GM12878 (cell line): Measurements from ENCODE around the gene STK26. TPM values are rescaled to one million over a fixed set of nuclear protein-coding genes. Genes with fewer than 3 reads are reported as not detected.

Experiments used
- ATAC-seq: fragments of 200-7000 bp; cut with Tn5 transposase; 3 replicates; pipeline ENCODE4 v1.9.1; 2020; ENCODE audit warnings: mild to moderate bottlenecking, moderate library complexity
- BruUV-seq: library from RNA; stranded (reverse); fragments of 400-500 nt; replicated peaks from 2 replicates; lab custom pipeline; 2021; lab: Mats Ljungman, UMichigan
- CTCF ChIA-PET: fragments of 300-600 bp; sonication (Branson Sonifier 250); formaldehyde crosslinking; extraction: SDS; loops from one replicate; lab custom pipeline; 2021; ENCODE audit warnings: inconsistent platforms; lab: Yijun Ruan, JAX
- POLR2A ChIA-PET: fragments of 350-600 bp; formaldehyde crosslinking; extraction: SDS; loops from one replicate; lab custom pipeline; 2021; ENCODE audit warnings: inconsistent platforms; lab: Charles Lee
- RAD21 ChIA-PET: fragments of 300-600 bp; sonication (Branson Sonifier 250); formaldehyde crosslinking; loops from one replicate; lab custom pipeline; 2023; ENCODE audit warnings: antibody characterized with exemption; ENCODE audit not compliant: unreplicated experiment; lab: Charles Lee
- SMC1A ChIA-PET: fragments of 300-600 bp; sonication (Branson Sonifier 250); formaldehyde crosslinking; loops from one replicate; lab custom pipeline; 2023; ENCODE audit not compliant: unreplicated experiment, uncharacterized antibody; lab: Charles Lee
- DNase-seq: peaks from one replicate; pipeline ENCODE4 v3.0.0-alpha.2; 2011; ENCODE audit warnings: low read depth, low spot score
- FAIRE-seq: peaks from 3 replicates; lab custom pipeline; 2011; peaks lifted over from hg19 to GRCh38; lab: Jason Lieb, UNC
- H2AFZ ChIP-seq: 2 replicates; pipeline ENCODE4 v1.6.0; 2011; ENCODE audit warnings: low read depth, low read length, control low read depth; ENCODE audit not compliant: control insufficient read depth
- H3K27ac ChIP-seq: 2 replicates; pipeline ENCODE4 v1.5.1; 2011; ENCODE audit warnings: control low read depth; ENCODE audit not compliant: control insufficient read depth, insufficient read depth
- H3K27me3 ChIP-seq, 2 experiments: replicated peaks in 1 of 2; 2 replicates each; pipeline versions ENCODE4 v1.6.0 to v1.6.1; 2011; ENCODE audit warnings: low read length in 1 of 2; ENCODE audit not compliant: control insufficient read depth in 2 of 2, insufficient read depth in 2 of 2
- H3K36me3 ChIP-seq, 2 experiments: 2 replicates each; pipeline ENCODE4 v1.5.1; 2011; ENCODE audit warnings: low read length in 1 of 2; ENCODE audit not compliant: control insufficient read depth in 2 of 2, insufficient read depth in 2 of 2
- H3K4me1 ChIP-seq: 2 replicates; pipeline ENCODE4 v1.6.1; 2011; ENCODE audit warnings: mild to moderate bottlenecking, low read length, moderate library complexity, mixed read lengths; ENCODE audit not compliant: control insufficient read depth, insufficient read depth
- H3K4me2 ChIP-seq: 2 replicates; pipeline ENCODE4 v1.6.0; 2011; ENCODE audit warnings: control low read depth; ENCODE audit not compliant: control insufficient read depth, insufficient read depth
- H3K4me3 ChIP-seq: fragments of 200-600 bp; sonication (generic); 2 replicates; pipeline ENCODE4 v1.5.1; 2016
- H3K79me2 ChIP-seq: 2 replicates; pipeline ENCODE4 v1.6.0; 2011; ENCODE audit warnings: low read length; ENCODE audit not compliant: control insufficient read depth, insufficient read depth
- H3K9ac ChIP-seq: 2 replicates; pipeline ENCODE4 v1.8.0; 2011; ENCODE audit warnings: low read length, control low read depth, mixed read lengths; ENCODE audit not compliant: control insufficient read depth, insufficient read depth
- H3K9me3 ChIP-seq: replicated peaks from 3 replicates; pipeline ENCODE4 v1.5.1; 2011; ENCODE audit warnings: mild to moderate bottlenecking, low read length; ENCODE audit not compliant: control insufficient read depth, insufficient read depth
- H4K20me1 ChIP-seq: 2 replicates; pipeline ENCODE4 v1.6.0; 2011; ENCODE audit not compliant: control insufficient read depth, insufficient read depth
- GATAD2B ChIP-seq: fragments of 450-650 bp; conservative IDR thresholded peaks from 2 replicates; pipeline ENCODE4 v1.6.1; 2017; ENCODE audit warnings: low read depth, mild to moderate bottlenecking, moderate library complexity
- IKZF2 ChIP-seq, 2 experiments: fragments of 450-650 bp; IDR thresholded peaks; 2 replicates each; pipeline ENCODE4 v1.6.1; 2017; ENCODE audit warnings: mild to moderate bottlenecking in 2 of 2, moderate library complexity in 2 of 2
- JUNB ChIP-seq: IDR thresholded peaks from 2 replicates; pipeline ENCODE4 v1.6.1; 2016; ENCODE audit warnings: antibody characterized with exemption, mild to moderate bottlenecking
- JUND ChIP-seq: IDR thresholded peaks from 2 replicates; pipeline ENCODE4 v1.6.1; 2012; ENCODE audit warnings: low read depth, mild to moderate bottlenecking, low read length, improper control_type of control experiment, moderate library complexity
- KLF5 ChIP-seq: fragments of 450-650 bp; IDR thresholded peaks from 2 replicates; pipeline ENCODE4 v1.6.1; 2014; ENCODE audit warnings: mild to moderate bottlenecking; ENCODE audit not compliant: partially characterized antibody
- LARP7 ChIP-seq: fragments of 450-650 bp; IDR thresholded peaks from 2 replicates; pipeline ENCODE4 v1.6.1; 2017; ENCODE audit warnings: mild to moderate bottlenecking
- PAX8 ChIP-seq: fragments of 450-650 bp; IDR thresholded peaks from 2 replicates; pipeline ENCODE4 v1.6.1; 2017; ENCODE audit warnings: mild to moderate bottlenecking, moderate library complexity
- PML ChIP-seq: IDR thresholded peaks from 2 replicates; pipeline ENCODE4 v1.6.1; 2012; ENCODE audit warnings: low read length, inconsistent platforms
- RBBP5 ChIP-seq: fragments of 200-600 bp; sonication (generic); conservative IDR thresholded peaks from 2 replicates; pipeline ENCODE4 v1.6.1; 2016
- SMARCA5 ChIP-seq: fragments of 450-650 bp; IDR thresholded peaks from 2 replicates; pipeline ENCODE4 v1.6.1; 2017; ENCODE audit warnings: mild to moderate bottlenecking
- SREBF1 ChIP-seq: IDR thresholded peaks from 2 replicates; pipeline ENCODE4 v1.6.1; 2012; ENCODE audit warnings: mild to moderate bottlenecking, low read length
- ZNF207 ChIP-seq: fragments of 450-650 bp; IDR thresholded peaks from 2 replicates; pipeline ENCODE4 v1.6.1; 2014; ENCODE audit warnings: antibody characterized with exemption, mild to moderate bottlenecking, borderline replicate concordance
- WGBS: methylation state at CpG from one replicate; pipeline ENCODE4 v1.1.6; 2016; ENCODE audit warnings: low lambda C conversion rate; ENCODE audit not compliant: insufficient replicate concordance, insufficient coverage; ENCODE audit errors: missing lambda C conversion rate; 5-methylcytosine and 5-hydroxymethylcytosine counted together
- in situ Hi-C: fragments of 300-500 bp; cut with MboI; formaldehyde crosslinking; loops from 9 replicates; pipeline ENCODE4 v1.14.3; 2018; ENCODE audit warnings: mixed read lengths
- intact Hi-C: fragments of 100-400 bp; cut with micrococcal nuclease; formaldehyde crosslinking; loops from one replicate; pipeline ENCODE4 v1.14.2; 2022; ENCODE audit not compliant: unreplicated experiment
- polyA plus RNA-seq, 11 experiments: library from polyadenylated mRNA; depleted of rRNA in 4 of 11; unstranded in 6 of 11; stranded (reverse) in 5 of 11; fragments of >200 nt; fragmentation: Nextera tagmentation in 4 of 11; fragmentation: Illumina TruSeq in 1 of 11; extraction: Ambion mirVana in 4 of 11; extraction: Trizol in 1 of 11; gene quantifications; 1 replicate in 1 of 11; 2 replicates in 10 of 11; pipeline versions ENCODE4 v1.2.1 to v1.2.3, GENCODE V29; 2011 to 2016; ENCODE audit warnings: inconsistent platforms in 2 of 11, missing spikeins in 2 of 11, low read depth in 1 of 11
- total RNA-seq, 4 experiments: library from RNA; depleted of rRNA in 3 of 4; stranded (reverse); fragments of >200 nt in 3 of 4; fragmentation: Illumina TruSeq in 1 of 4; extraction: Trizol in 1 of 4; gene quantifications; 2 replicates each; pipeline versions ENCODE4 v1.2.1 to v1.2.3, GENCODE V29; 2013 to 2021
- TF ChIP-seq, protein P1 (sequence below): fragments of 150-350 bp; IDR thresholded peaks from 2 replicates; pipeline ENCODE4 v1.6.1; 2014; ENCODE audit warnings: mild to moderate bottlenecking, low read depth, low read length
- TF ChIP-seq, protein P2 (sequence below): IDR thresholded peaks from 2 replicates; pipeline ENCODE4 v1.6.1; 2011; ENCODE audit warnings: borderline replicate concordance, low read depth, mild to moderate bottlenecking, moderate library complexity, low read length; ENCODE audit not compliant: insufficient read depth, poor library complexity, severe bottlenecking
- TF ChIP-seq, protein P3 (sequence below): IDR thresholded peaks from 2 replicates; pipeline ENCODE4 v1.6.1; 2012; ENCODE audit warnings: mild to moderate bottlenecking, low read depth, low read length
- TF ChIP-seq, protein P4 (sequence below): fragments of 450-650 bp; formaldehyde crosslinking; IDR thresholded peaks from 2 replicates; pipeline ENCODE4 v1.4.0; 2020; ENCODE audit warnings: mild to moderate bottlenecking, moderate library complexity

Gene STK26
- total and polyA plus RNA-seq, 10 of the 15 experiments (the other 5 are each of a cell fraction or from before 2014, with no cell fraction given), result 30.4 to 78.6 (median 58.8) TPM

DNA sequence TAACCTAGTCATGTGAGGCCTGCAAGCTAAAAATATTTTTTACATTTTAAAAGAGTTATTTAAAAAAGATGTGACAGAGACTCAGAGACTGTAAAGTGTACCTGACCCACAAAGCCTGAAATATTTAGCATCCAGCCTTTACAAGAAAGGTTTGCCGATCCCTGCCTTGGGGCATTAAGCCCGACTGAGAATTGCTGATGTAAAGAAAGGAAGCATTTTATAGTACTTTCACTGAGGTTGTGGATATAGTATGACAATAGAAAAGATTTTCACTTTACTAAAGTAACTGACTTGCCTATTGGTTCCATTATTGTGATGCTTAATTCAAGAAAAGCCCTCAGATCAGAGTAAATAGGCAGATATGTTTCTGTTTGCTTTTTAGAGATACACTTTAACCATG, 17.0 kb downstream of the STK26 start:
- ChIA-PET SMC1A (interaction anchor here (1.2 to 2.7 kb wide), 3 partner anchors 10 to 22 kb away, joined by 3 to 8 read pairs (median 3); no protein-coding TSS in a partner anchor), CTCF (no interaction called here), RAD21 (interaction anchor here (2.1 kb wide), 1 partner anchor 10 kb away, joined by 7 read pairs; no protein-coding TSS in a partner anchor), POLR2A (no interaction called here)
- no peaks in the 10 kb centered on the region for H3K27me3 ChIP-seq
- no peaks in the 10 kb centered on the region for H3K4me1 ChIP-seq
- no peaks in the 10 kb centered on the region for H3K9me3 ChIP-seq
- WGBS, result 72% methylated on average over 2 of the region's 2 CpGs
- H3K4me2 ChIP-seq, result no peak overlapping the region
- peaks cover 68% of the 10 kb centered on the region for H3K79me2 ChIP-seq
- DNase-seq, result no peak
- no peak overlapping the region for H3K9ac ChIP-seq
- ATAC-seq, result no peak
- H3K36me3 ChIP-seq, result no peaks in the 10 kb centered on the region
- no TSS peak for BruUV-seq
- H3K4me3 ChIP-seq, result no peak overlapping the region
- H3K27ac ChIP-seq, result no peak overlapping the region
- no peak overlapping the region for H2AFZ ChIP-seq
- FAIRE-seq, result no peak
- in situ Hi-C loops (no loop called here), intact Hi-C loops (no loop called here)
- no peaks in the 10 kb centered on the region for H4K20me1 ChIP-seq
- TF ChIP-seq IKZF2 (IDR thresholded peaks at IDR 0.05), result no peak
- TF ChIP-seq, protein P1, sequence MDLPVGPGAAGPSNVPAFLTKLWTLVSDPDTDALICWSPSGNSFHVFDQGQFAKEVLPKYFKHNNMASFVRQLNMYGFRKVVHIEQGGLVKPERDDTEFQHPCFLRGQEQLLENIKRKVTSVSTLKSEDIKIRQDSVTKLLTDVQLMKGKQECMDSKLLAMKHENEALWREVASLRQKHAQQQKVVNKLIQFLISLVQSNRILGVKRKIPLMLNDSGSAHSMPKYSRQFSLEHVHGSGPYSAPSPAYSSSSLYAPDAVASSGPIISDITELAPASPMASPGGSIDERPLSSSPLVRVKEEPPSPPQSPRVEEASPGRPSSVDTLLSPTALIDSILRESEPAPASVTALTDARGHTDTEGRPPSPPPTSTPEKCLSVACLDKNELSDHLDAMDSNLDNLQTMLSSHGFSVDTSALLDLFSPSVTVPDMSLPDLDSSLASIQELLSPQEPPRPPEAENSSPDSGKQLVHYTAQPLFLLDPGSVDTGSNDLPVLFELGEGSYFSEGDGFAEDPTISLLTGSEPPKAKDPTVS, result no peak
- no peak for TF ChIP-seq SMARCA5
- TF ChIP-seq RBBP5, result no peak
- no peak for TF ChIP-seq KLF5
- TF ChIP-seq PAX8, result no peak
- TF ChIP-seq LARP7, result no peak
- no peak for TF ChIP-seq GATAD2B
- TF ChIP-seq, protein P2, sequence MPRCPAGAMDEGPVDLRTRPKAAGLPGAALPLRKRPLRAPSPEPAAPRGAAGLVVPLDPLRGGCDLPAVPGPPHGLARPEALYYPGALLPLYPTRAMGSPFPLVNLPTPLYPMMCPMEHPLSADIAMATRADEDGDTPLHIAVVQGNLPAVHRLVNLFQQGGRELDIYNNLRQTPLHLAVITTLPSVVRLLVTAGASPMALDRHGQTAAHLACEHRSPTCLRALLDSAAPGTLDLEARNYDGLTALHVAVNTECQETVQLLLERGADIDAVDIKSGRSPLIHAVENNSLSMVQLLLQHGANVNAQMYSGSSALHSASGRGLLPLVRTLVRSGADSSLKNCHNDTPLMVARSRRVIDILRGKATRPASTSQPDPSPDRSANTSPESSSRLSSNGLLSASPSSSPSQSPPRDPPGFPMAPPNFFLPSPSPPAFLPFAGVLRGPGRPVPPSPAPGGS, result no peak
- TF ChIP-seq JUND, result no peak
- TF ChIP-seq SREBF1, result no peak
- TF ChIP-seq, protein P3, sequence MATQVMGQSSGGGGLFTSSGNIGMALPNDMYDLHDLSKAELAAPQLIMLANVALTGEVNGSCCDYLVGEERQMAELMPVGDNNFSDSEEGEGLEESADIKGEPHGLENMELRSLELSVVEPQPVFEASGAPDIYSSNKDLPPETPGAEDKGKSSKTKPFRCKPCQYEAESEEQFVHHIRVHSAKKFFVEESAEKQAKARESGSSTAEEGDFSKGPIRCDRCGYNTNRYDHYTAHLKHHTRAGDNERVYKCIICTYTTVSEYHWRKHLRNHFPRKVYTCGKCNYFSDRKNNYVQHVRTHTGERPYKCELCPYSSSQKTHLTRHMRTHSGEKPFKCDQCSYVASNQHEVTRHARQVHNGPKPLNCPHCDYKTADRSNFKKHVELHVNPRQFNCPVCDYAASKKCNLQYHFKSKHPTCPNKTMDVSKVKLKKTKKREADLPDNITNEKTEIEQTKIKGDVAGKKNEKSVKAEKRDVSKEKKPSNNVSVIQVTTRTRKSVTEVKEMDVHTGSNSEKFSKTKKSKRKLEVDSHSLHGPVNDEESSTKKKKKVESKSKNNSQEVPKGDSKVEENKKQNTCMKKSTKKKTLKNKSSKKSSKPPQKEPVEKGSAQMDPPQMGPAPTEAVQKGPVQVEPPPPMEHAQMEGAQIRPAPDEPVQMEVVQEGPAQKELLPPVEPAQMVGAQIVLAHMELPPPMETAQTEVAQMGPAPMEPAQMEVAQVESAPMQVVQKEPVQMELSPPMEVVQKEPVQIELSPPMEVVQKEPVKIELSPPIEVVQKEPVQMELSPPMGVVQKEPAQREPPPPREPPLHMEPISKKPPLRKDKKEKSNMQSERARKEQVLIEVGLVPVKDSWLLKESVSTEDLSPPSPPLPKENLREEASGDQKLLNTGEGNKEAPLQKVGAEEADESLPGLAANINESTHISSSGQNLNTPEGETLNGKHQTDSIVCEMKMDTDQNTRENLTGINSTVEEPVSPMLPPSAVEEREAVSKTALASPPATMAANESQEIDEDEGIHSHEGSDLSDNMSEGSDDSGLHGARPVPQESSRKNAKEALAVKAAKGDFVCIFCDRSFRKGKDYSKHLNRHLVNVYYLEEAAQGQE, result no peak
- no peak for TF ChIP-seq ZNF207
- no peak for TF ChIP-seq PML
- TF ChIP-seq, protein P4, sequence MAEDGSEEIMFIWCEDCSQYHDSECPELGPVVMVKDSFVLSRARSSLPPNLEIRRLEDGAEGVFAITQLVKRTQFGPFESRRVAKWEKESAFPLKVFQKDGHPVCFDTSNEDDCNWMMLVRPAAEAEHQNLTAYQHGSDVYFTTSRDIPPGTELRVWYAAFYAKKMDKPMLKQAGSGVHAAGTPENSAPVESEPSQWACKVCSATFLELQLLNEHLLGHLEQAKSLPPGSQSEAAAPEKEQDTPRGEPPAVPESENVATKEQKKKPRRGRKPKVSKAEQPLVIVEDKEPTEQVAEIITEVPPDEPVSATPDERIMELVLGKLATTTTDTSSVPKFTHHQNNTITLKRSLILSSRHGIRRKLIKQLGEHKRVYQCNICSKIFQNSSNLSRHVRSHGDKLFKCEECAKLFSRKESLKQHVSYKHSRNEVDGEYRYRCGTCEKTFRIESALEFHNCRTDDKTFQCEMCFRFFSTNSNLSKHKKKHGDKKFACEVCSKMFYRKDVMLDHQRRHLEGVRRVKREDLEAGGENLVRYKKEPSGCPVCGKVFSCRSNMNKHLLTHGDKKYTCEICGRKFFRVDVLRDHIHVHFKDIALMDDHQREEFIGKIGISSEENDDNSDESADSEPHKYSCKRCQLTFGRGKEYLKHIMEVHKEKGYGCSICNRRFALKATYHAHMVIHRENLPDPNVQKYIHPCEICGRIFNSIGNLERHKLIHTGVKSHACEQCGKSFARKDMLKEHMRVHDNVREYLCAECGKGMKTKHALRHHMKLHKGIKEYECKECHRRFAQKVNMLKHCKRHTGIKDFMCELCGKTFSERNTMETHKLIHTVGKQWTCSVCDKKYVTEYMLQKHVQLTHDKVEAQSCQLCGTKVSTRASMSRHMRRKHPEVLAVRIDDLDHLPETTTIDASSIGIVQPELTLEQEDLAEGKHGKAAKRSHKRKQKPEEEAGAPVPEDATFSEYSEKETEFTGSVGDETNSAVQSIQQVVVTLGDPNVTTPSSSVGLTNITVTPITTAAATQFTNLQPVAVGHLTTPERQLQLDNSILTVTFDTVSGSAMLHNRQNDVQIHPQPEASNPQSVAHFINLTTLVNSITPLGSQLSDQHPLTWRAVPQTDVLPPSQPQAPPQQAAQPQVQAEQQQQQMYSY (CRISPR knock-in tag), result no peak
- no peak for TF ChIP-seq JUNB
